Tibial nerve (tissue), 4 donors: ENCODE data around the gene GPR146. TPM values are rescaled to one million over a fixed set of nuclear protein-coding genes. Genes with fewer than 3 reads are reported as not detected.
A peak's percentile ranks its signal among the peaks of the same experiment; 100 is the strongest.

Source experiments
- DNase-seq, 2 donors: peaks; one replicate each; pipeline ENCODE4 v3.0.0-alpha.2; 2019; ENCODE audit warnings: low spot score in 2 of 2
- H3K27ac ChIP-seq, 4 donors: fragments of 200-600 bp; sonication (generic) in 3 of 4; one replicate each; pipeline ENCODE4 v1.5.1; 2017 to 2019; ENCODE audit warnings: mild to moderate bottlenecking in 1 of 4
- H3K27me3 ChIP-seq, 2 donors: fragments of 200-600 bp; sonication (generic) in 1 of 2; one replicate each; pipeline versions ENCODE4 v1.5.1 to v1.6.0; 2017 to 2019
- H3K36me3 ChIP-seq, 3 donors: fragments of 200-600 bp; sonication (generic); one replicate each; pipeline ENCODE4 v1.5.1; 2018 to 2019
- H3K4me1 ChIP-seq, 4 donors: fragments of 200-600 bp; sonication (generic) in 3 of 4; one replicate each; pipeline ENCODE4 v1.5.1; 2017 to 2019
- H3K4me3 ChIP-seq, 4 donors: fragments of 200-600 bp; sonication (generic) in 3 of 4; one replicate each; pipeline ENCODE4 v1.5.1; 2017 to 2019; ENCODE audit warnings: mild to moderate bottlenecking in 1 of 4, moderate library complexity in 1 of 4
- H3K9me3 ChIP-seq, 4 donors: fragments of 200-600 bp; sonication (generic) in 3 of 4; one replicate each; pipeline ENCODE4 v1.5.1; 2017 to 2019
- EP300 ChIP-seq, 2 donors: sonication (generic); formaldehyde crosslinking; IDR thresholded peaks; one replicate each; pipeline ENCODE4 v1.6.1; 2017; ENCODE audit warnings: antibody characterized with exemption in 2 of 2, mild to moderate bottlenecking in 1 of 2
- POLR2A ChIP-seq, 2 donors: fragments of 450-650 bp; IDR thresholded peaks; one replicate each; pipeline ENCODE4 v1.6.1; 2017; ENCODE audit warnings: antibody characterized with exemption in 2 of 2, mild to moderate bottlenecking in 2 of 2, moderate library complexity in 2 of 2
- WGBS, 2 donors: methylation state at CpG; one replicate each; pipeline ENCODE4 v1.1.5; 2018; 5-methylcytosine and 5-hydroxymethylcytosine counted together
- total RNA-seq, 4 donors: library from RNA; depleted of rRNA; stranded (reverse); fragments of >200 nt; gene quantifications; one replicate each; pipeline ENCODE4 v1.1.0, GENCODE V29; 2016
- TF ChIP-seq, protein P1 (sequence below), 5 experiments: fragments of 200-600 bp in 3 of 5; fragments of 450-650 bp in 2 of 5; sonication (generic) in 3 of 5; IDR thresholded peaks; one replicate each; pipeline ENCODE4 v1.5.1; 2016 to 2019; ENCODE audit warnings: antibody characterized with exemption in 5 of 5, mild to moderate bottlenecking in 3 of 5, moderate library complexity in 2 of 5

Gene GPR146
- total RNA-seq, 4 donors from 2014 or later, result 27.8 to 91.8 (median 59.1) TPM

DNA sequence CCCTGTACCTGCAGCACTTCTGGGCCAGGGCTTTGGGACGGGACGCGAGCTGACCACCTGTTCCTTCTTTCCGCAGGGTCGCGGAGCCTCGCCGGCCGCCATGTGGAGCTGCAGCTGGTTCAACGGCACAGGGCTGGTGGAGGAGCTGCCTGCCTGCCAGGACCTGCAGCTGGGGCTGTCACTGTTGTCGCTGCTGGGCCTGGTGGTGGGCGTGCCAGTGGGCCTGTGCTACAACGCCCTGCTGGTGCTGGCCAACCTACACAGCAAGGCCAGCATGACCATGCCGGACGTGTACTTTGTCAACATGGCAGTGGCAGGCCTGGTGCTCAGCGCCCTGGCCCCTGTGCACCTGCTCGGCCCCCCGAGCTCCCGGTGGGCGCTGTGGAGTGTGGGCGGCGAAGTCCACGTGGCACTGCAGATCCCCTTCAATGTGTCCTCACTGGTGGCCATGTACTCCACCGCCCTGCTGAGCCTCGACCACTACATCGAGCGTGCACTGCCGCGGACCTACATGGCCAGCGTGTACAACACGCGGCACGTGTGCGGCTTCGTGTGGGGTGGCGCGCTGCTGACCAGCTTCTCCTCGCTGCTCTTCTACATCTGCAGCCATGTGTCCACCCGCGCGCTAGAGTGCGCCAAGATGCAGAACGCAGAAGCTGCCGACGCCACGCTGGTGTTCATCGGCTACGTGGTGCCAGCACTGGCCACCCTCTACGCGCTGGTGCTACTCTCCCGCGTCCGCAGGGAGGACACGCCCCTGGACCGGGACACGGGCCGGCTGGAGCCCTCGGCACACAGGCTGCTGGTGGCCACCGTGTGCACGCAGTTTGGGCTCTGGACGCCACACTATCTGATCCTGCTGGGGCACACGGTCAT is 13.3 kb downstream of the GPR146 start:
- Histone ChIP-seq H3K27ac (peak overlapping the region; percentile 79 to 98 (median 88)), H3K4me1 (peaks cover 0 to 81% (median 47%) of the 10 kb centered on the region in 4 donors), H3K9me3 (no peaks in the 10 kb centered on the region), H3K36me3 (peaks cover 0 to 18% (median 2%) of the 10 kb centered on the region in 3 donors), H3K27me3 (no peaks in the 10 kb centered on the region), H3K4me3 (no peak overlapping the region)
- DNase-seq, result no peak
- TF ChIP-seq EP300 (IDR thresholded peaks at IDR 0.05), result no peak
- 94 to 95% methylated on average over 48 to 55 of the region's 62 CpGs for WGBS, 2 donors

DNA sequence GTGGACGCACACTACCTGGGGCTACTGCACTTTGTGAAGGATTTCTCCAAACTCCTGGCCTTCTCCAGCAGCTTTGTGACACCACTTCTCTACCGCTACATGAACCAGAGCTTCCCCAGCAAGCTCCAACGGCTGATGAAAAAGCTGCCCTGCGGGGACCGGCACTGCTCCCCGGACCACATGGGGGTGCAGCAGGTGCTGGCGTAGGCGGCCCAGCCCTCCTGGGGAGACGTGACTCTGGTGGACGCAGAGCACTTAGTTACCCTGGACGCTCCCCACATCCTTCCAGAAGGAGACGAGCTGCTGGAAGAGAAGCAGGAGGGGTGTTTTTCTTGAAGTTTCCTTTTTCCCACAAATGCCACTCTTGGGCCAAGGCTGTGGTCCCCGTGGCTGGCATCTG is 14.0 kb downstream of the GPR146 start:
- TF ChIP-seq POLR2A (IDR thresholded peaks at IDR 0.05) (no peak), EP300 (IDR thresholded peaks at IDR 0.05) (no peak)
- TF ChIP-seq, protein P1, sequence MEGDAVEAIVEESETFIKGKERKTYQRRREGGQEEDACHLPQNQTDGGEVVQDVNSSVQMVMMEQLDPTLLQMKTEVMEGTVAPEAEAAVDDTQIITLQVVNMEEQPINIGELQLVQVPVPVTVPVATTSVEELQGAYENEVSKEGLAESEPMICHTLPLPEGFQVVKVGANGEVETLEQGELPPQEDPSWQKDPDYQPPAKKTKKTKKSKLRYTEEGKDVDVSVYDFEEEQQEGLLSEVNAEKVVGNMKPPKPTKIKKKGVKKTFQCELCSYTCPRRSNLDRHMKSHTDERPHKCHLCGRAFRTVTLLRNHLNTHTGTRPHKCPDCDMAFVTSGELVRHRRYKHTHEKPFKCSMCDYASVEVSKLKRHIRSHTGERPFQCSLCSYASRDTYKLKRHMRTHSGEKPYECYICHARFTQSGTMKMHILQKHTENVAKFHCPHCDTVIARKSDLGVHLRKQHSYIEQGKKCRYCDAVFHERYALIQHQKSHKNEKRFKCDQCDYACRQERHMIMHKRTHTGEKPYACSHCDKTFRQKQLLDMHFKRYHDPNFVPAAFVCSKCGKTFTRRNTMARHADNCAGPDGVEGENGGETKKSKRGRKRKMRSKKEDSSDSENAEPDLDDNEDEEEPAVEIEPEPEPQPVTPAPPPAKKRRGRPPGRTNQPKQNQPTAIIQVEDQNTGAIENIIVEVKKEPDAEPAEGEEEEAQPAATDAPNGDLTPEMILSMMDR (IDR thresholded peaks at IDR 0.05), result no peak
- Histone ChIP-seq H3K4me3 (no peak overlapping the region), H3K36me3 (peaks cover 0 to 18% (median 2%) of the 10 kb centered on the region in 3 donors), H3K9me3 (no peaks in the 10 kb centered on the region), H3K27me3 (no peaks in the 10 kb centered on the region), H3K4me1 (peaks cover 0 to 75% (median 42%) of the 10 kb centered on the region in 4 donors), H3K27ac (peak overlapping the region; percentile 79 to 98 (median 88))
- WGBS, 2 donors, result 80 to 85% methylated on average over 12 to 13 of the region's 13 CpGs
- no peak for DNase-seq

DNA sequence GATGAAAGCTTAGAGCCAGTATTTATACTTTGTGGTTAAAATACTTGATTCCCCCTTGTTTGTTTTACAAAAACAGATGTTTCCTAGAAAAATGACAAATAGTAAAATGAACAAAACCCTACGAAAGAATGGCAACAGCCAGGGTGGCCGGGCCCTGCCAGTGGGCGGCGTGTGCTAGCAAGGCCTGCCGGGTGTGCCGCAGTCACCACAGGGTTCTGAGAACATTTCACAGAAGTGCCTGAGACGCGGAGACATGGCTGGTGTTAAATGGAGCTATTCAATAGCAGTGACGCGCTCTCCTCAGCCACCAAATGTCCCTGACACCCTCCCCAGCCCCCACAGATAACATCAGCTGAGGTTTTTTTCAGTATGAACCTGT is 14.5 kb downstream of the GPR146 start:
- 36 to 43% methylated on average over 10 of the region's 10 CpGs for WGBS, 2 donors
- H3K27ac ChIP-seq, result peak overlapping the region; percentile 79 to 98 (median 88)
- TF ChIP-seq EP300 (IDR thresholded peaks at IDR 0.05) (peak; percentile 13 to 74), POLR2A (IDR thresholded peaks at IDR 0.05) (no peak)
- TF ChIP-seq, protein P1 (IDR thresholded peaks at IDR 0.05), result peak in 3 of 5 experiments; percentile 12 to 31 (median 20)
- no peak for DNase-seq
- no peak overlapping the region for H3K4me3 ChIP-seq
- peaks cover 0 to 70% (median 40%) of the 10 kb centered on the region in 4 donors for H3K4me1 ChIP-seq
- H3K36me3 ChIP-seq, result peaks cover 0 to 18% (median 2%) of the 10 kb centered on the region in 3 donors
- no peaks in the 10 kb centered on the region for H3K9me3 ChIP-seq
- H3K27me3 ChIP-seq, result no peaks in the 10 kb centered on the region

DNA sequence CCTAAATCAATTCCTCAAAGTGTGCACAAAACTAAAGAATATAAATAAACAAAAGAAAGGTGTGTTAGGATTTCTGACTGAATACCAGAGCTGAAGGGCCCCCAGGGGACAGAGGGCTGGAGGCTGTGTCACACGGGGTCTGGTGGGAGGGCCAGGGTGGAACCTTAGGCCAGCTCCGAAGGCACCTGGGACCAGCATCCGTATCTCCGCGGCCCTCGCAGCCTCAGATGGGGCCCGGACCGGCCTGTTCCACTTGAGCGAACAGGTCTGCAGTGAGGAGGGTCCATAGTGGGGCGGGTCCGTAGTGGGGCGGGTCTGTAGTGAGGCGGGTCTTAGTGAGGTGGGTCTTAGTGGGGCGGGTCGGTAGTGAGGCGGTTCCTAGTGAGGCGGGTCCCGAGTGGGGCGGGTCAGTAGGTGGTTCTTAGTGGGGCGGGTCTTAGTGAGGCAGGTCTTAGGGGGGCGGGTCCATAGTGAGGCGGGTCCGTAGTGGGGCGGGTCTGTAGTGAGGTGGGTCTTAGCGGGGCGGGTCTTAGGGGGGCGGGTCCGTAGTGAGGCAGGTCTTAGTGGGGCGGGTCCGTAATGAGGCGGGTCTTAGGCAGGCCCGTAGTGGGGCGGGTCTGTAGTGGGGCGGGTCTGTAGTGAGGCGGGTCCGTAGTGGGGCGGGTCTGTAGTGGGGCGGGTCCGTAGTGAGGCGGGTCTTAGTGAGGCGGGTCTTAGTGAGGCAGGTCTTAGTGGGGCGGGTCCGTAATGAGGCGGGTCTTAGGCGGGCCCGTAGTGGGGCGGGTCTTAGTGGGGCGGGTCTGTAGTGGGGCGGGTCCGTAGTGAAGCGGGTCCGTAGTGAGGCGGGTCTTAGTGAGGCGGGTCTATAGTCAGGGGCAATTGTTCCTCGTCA is 15.1 kb downstream of the GPR146 start:
- Histone ChIP-seq H3K36me3 (peaks cover 0 to 18% (median 2%) of the 10 kb centered on the region in 3 donors), H3K27ac (peak overlapping the region; percentile 79 to 98 (median 88)), H3K27me3 (no peaks in the 10 kb centered on the region), H3K9me3 (no peaks in the 10 kb centered on the region), H3K4me3 (peak overlapping the region in 1 of 4 donors; percentile 24), H3K4me1 (peaks cover 0 to 63% (median 33%) of the 10 kb centered on the region in 4 donors)
- DNase-seq, result peak in 1 of 2 donors; percentile 63
- 28 to 32% methylated on average over 53 to 55 of the region's 55 CpGs for WGBS, 2 donors
- TF ChIP-seq EP300 (IDR thresholded peaks at IDR 0.05) (peak in 1 of 2 donors; percentile 19), POLR2A (IDR thresholded peaks at IDR 0.05) (no peak)
- TF ChIP-seq, protein P1 (IDR thresholded peaks at IDR 0.05), result peak in 1 of 5 experiments; percentile 3

DNA sequence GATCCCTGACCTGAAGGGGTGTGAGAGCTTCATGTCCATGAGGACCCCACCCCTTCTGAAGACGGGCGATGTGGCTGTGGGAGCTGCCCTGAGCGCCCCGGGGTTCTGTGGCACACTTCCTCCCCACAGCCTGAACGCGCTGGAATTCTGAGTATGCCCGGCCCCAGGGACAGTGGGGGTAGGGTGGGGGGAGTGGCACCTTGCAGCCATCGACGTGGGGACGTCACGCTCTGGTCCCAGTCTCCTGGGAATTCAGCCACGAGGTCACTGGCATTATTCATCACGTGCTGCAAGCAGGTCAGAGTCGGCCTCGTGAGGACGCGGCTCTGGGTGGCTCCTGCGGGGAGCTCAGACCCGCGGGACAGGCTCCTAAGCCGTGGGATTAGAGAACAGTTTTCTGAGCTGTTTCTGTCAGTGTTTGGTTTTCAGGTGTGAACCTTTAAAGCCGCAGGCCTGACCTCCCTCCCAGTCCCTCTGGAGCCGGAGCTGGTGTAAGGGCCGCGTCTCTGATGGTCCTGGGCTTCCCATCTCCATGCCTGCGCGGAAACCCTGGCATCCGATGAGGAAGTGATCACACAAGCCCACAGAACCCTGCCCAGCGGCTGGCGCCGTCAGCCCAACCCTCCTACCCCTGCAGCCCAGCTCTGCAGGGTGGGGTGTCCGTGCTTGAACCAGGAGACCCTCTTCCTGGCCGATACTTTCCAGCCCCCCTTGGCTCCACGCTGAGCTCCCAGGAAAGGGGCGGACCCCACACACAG is 16.1 kb downstream of the GPR146 start:
- peak overlapping the region in 1 of 4 donors; percentile 10 for H3K4me3 ChIP-seq
- no peaks in the 10 kb centered on the region for H3K9me3 ChIP-seq
- peaks cover 0 to 18% (median 2%) of the 10 kb centered on the region in 3 donors for H3K36me3 ChIP-seq
- peaks cover 0 to 62% (median 33%) of the 10 kb centered on the region in 4 donors for H3K4me1 ChIP-seq
- H3K27me3 ChIP-seq, result no peaks in the 10 kb centered on the region
- peak overlapping the region; percentile 51 to 98 (median 88) for H3K27ac ChIP-seq
- WGBS, 2 donors, result 39 to 61% methylated on average over 22 to 34 of the region's 35 CpGs
- no peak for DNase-seq
- TF ChIP-seq POLR2A (IDR thresholded peaks at IDR 0.05) (peak in 1 of 2 donors; percentile 6), EP300 (IDR thresholded peaks at IDR 0.05) (peak; percentile 38 to 63)
- TF ChIP-seq, protein P1 (IDR thresholded peaks at IDR 0.05), result no peak
